ENCODE results near the gene EFEMP1. TPM values are rescaled to one million over a fixed set of nuclear protein-coding genes. Genes with fewer than 3 reads are reported as not detected.
A peak's percentile ranks its signal among the peaks of the same experiment; 100 is the strongest.

EFEMP1 gene
- total RNA-seq, 2 donors from 2014 or later: 25.1 to 129 TPM

DNA sequence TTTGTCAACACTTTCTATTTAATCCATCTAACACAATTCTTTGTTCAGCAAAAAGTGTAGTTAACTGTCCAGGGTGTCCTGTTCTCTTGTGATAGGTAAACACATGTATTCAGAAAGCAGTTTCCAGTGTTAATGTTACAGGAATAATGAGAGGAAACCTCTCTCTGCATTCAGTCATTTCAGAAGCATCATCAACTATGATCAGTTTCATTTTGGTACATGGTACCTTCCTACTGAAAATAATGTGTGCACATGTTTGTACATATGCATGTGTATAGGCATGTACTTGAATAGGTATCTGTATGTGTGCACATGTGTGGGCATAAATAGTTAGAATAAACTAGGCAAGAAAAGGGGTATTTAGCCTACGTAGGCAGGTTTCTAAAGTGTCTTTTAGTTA lies 16.6 kb downstream of the EFEMP1 start:
- Histone ChIP-seq H3K4me1 (peaks cover 10% of the 10 kb centered on the region), H3K27me3 (no peaks in the 10 kb centered on the region), H3K9me3 (no peaks in the 10 kb centered on the region), H3K4me3 (no peak overlapping the region), H3K36me3 (replicated peaks in 1 of 2; ENCODE audit: insufficient read depth in 1 of 2, low read depth in 2 of 2) (no peaks in the 10 kb centered on the region), H3K27ac (no peak overlapping the region)
- intact Hi-C loops (cut with DNase I): no loop called here
- DNase-seq (no peak), ATAC-seq (no peak)
- no peak for TF ChIP-seq CTCF (IDR thresholded peaks at IDR 0.05)
- no peak for TF ChIP-seq POLR2A (IDR thresholded peaks at IDR 0.05)
- WGBS, 2 donors: 82 to 88% methylated on average over 1 of the region's 1 CpG

DNA sequence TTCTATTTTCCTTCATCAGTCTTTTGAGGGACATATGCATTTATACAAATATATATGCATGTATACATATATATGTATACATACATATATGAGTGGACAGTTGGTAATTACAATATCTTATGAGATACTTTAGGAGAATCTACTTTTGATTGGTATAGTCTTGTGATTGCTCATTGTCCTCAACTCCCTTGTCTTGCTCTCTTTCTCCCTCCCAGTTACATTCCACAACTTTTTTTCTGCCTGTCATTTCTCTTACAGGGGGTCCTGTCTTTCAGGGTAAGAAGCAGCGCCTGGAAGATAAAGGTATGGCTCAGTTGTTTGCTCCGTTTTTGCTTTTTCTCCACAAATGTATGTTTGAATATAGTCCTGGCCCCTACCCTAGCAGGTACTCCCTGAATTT lies 19.9 kb downstream of the EFEMP1 start:
- H3K27me3 ChIP-seq: no peaks in the 10 kb centered on the region
- TF ChIP-seq POLR2A (IDR thresholded peaks at IDR 0.05): no peak
- no peak for TF ChIP-seq CTCF (IDR thresholded peaks at IDR 0.05)
- no peaks in the 10 kb centered on the region for H3K9me3 ChIP-seq
- H3K4me3 ChIP-seq: no peak overlapping the region
- 81 to 95% methylated on average over 2 of the region's 2 CpGs for WGBS, 2 donors
- no peak for ATAC-seq
- intact Hi-C loops (cut with DNase I): no loop called here
- DNase-seq: no peak
- H3K36me3 ChIP-seq (replicated peaks in 1 of 2; ENCODE audit: insufficient read depth in 1 of 2, low read depth in 2 of 2): no peaks in the 10 kb centered on the region
- no peak overlapping the region for H3K27ac ChIP-seq
- H3K4me1 ChIP-seq: peaks cover 17% of the 10 kb centered on the region

DNA sequence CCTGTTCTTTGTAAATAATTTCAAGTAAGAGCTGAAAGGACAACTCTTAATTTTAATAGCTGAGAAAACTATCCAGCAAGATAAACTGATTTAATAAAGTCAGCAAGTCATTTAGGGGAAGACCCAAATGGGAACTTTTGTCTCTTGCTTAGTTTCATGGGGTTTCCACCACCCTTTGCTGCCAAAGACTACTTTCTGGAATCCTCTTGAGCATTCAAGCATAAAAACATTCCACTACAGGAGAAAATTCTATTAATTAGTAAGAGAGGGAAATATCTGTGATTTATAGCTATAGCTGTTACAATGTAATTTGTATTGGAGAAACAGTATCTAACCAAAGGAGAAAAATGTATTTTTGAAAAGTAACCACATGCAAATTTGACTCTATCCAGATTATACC lies 20.6 kb downstream of the EFEMP1 start:
- ATAC-seq (no peak), DNase-seq (no peak)
- Histone ChIP-seq H3K4me3 (no peak overlapping the region), H3K27me3 (no peaks in the 10 kb centered on the region), H3K4me1 (peaks cover 17% of the 10 kb centered on the region), H3K9me3 (no peaks in the 10 kb centered on the region), H3K36me3 (replicated peaks in 1 of 2; ENCODE audit: insufficient read depth in 1 of 2, low read depth in 2 of 2) (no peaks in the 10 kb centered on the region), H3K27ac (no peak overlapping the region)
- intact Hi-C loops (cut with DNase I): no loop called here
- no peak for TF ChIP-seq POLR2A (IDR thresholded peaks at IDR 0.05)
- no peak for TF ChIP-seq CTCF (IDR thresholded peaks at IDR 0.05)

DNA sequence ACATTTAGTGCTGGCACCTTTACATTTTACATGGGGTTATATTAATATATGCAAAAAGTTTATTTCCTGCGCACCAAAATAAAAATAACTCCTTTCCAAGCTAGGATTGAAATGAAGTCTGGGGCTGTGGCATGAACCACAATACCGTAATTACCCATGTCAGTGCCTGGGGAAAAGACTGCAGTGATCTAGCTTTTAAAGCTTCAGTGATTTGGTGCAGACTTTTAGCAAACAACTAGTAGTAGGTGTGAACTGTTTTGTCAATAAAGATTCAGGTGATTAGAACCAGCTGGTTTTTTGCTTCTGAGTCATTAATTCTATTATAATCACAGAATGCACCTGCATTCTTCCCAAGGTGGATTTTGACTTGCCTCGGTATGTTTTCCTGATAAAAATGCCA lies 21.2 kb downstream of the EFEMP1 start:
- Histone ChIP-seq H3K4me1 (peaks cover 17% of the 10 kb centered on the region), H3K9me3 (no peaks in the 10 kb centered on the region), H3K27ac (no peak overlapping the region), H3K36me3 (replicated peaks in 1 of 2; ENCODE audit: insufficient read depth in 1 of 2, low read depth in 2 of 2) (no peaks in the 10 kb centered on the region), H3K27me3 (no peaks in the 10 kb centered on the region), H3K4me3 (no peak overlapping the region)
- TF ChIP-seq POLR2A (IDR thresholded peaks at IDR 0.05) (no peak), CTCF (IDR thresholded peaks at IDR 0.05) (no peak)
- DNase-seq (no peak), ATAC-seq (peak; percentile 40)
- intact Hi-C loops (cut with DNase I): no loop called here
- WGBS, 2 donors: 51 to 57% methylated on average over 3 of the region's 3 CpGs

DNA sequence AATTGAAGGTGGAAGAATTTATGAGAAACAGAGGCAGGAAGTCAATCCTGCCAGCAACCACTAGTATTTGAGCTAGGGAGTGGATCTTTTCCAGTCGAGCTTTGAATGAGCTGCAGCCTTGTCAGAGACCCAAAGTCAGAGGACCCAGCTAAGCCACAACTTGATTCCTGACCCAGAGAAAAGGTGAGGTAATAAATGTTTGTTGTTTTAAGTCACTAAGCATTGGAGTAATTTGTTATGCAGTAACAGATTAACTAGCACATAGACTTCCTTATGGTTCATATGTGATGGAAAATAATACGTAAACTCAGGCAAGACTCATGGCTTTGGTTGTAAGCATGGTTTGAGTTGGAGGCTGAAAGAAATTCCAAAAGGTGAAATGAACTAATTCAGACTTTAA lies 21.6 kb downstream of the EFEMP1 start:
- H3K36me3 ChIP-seq (replicated peaks in 1 of 2; ENCODE audit: insufficient read depth in 1 of 2, low read depth in 2 of 2): no peaks in the 10 kb centered on the region
- H3K9me3 ChIP-seq: no peaks in the 10 kb centered on the region
- H3K27me3 ChIP-seq: no peaks in the 10 kb centered on the region
- no peak for DNase-seq
- no peak for ATAC-seq
- TF ChIP-seq CTCF (IDR thresholded peaks at IDR 0.05): no peak
- TF ChIP-seq POLR2A (IDR thresholded peaks at IDR 0.05): no peak
- H3K27ac ChIP-seq: no peak overlapping the region
- intact Hi-C loops (cut with DNase I): no loop called here
- 55 to 64% methylated on average over 2 of the region's 2 CpGs for WGBS, 2 donors
- peaks cover 17% of the 10 kb centered on the region for H3K4me1 ChIP-seq
- no peak overlapping the region for H3K4me3 ChIP-seq
